Vagina (tissue), 2 donors: ENCODE measurements around the gene ZBTB34. TPM values are rescaled to one million over a fixed set of nuclear protein-coding genes. Genes with fewer than 3 reads are reported as not detected.

Experiments used
- DNase-seq, 2 donors: peaks; one replicate each; pipeline ENCODE4 v3.0.0-alpha.2; 2017; ENCODE audit errors: extremely low spot score in 2 of 2
- H3K27ac ChIP-seq: fragments of 200-600 bp; sonication (generic); one replicate; pipeline ENCODE4 v1.5.1; 2019
- H3K27me3 ChIP-seq: fragments of 200-600 bp; sonication (generic); one replicate; pipeline ENCODE4 v1.5.1; 2019
- H3K36me3 ChIP-seq, 2 donors: fragments of 200-600 bp; sonication (generic); one replicate each; pipeline ENCODE4 v1.5.1; 2017 to 2019
- H3K4me1 ChIP-seq: fragments of 200-600 bp; sonication (generic); one replicate; pipeline ENCODE4 v1.5.1; 2019
- H3K4me3 ChIP-seq, 2 donors: fragments of 200-600 bp; sonication (generic); 1 replicate in 1 of 2; 2 replicates in 1 of 2; pipeline ENCODE4 v1.5.1; 2016 to 2019
- H3K9me3 ChIP-seq: fragments of 200-600 bp; sonication (generic); one replicate; pipeline ENCODE4 v1.5.1; 2019
- POLR2A ChIP-seq, 2 donors: fragments of 450-650 bp; IDR thresholded peaks; one replicate each; pipeline ENCODE4 v1.6.1; 2017; ENCODE audit warnings: antibody characterized with exemption in 2 of 2, mild to moderate bottlenecking in 2 of 2, moderate library complexity in 2 of 2
- POLR2AphosphoS5 ChIP-seq, 2 donors: sonication (generic); formaldehyde crosslinking; IDR thresholded peaks; one replicate each; pipeline ENCODE4 v1.9.0; 2017; ENCODE audit warnings: antibody characterized with exemption in 2 of 2, mild to moderate bottlenecking in 2 of 2, low read depth in 1 of 2; ENCODE audit not compliant: insufficient read depth in 1 of 2
- intact Hi-C: fragments of 100-400 bp; cut with DNase I; formaldehyde crosslinking; loops from one replicate; pipeline ENCODE4 v1.15.1; 2023
- total RNA-seq: library from RNA; depleted of rRNA; stranded (reverse); fragments of >200 nt; gene quantifications from one replicate; pipeline ENCODE4 v1.2.3, GENCODE V29; 2016
- TF ChIP-seq, protein P1 (sequence below), 3 experiments: fragments of 450-650 bp in 2 of 3; fragments of 200-600 bp in 1 of 3; sonication (generic) in 1 of 3; IDR thresholded peaks; one replicate each; pipeline ENCODE4 v1.5.1; 2017 to 2019; ENCODE audit warnings: antibody characterized with exemption in 3 of 3, mild to moderate bottlenecking in 2 of 3, moderate library complexity in 2 of 3

The ZBTB34 gene
- total RNA-seq, 1 donor from 2014 or later = 8.6 TPM

GRCh38 chr9:126861707-126862103 is 1.3 kb downstream of the ZBTB34 start:
- Histone ChIP-seq H3K4me1 (peaks cover 38% of the 10 kb centered on the region), H3K27me3 (no peaks in the 10 kb centered on the region), H3K4me3 (peak overlapping the region; percentile 91 to 92), H3K9me3 (no peaks in the 10 kb centered on the region), H3K27ac (peak overlapping the region; percentile 24), H3K36me3 (peaks cover 0 to 5% of the 10 kb centered on the region in 2 donors)
- TF ChIP-seq POLR2A (IDR thresholded peaks at IDR 0.05) (no peak), POLR2AphosphoS5 (IDR thresholded peaks at IDR 0.05; ENCODE audit: insufficient read depth in 1 of 2, low read depth in 1 of 2) (no peak)
- TF ChIP-seq, protein P1, sequence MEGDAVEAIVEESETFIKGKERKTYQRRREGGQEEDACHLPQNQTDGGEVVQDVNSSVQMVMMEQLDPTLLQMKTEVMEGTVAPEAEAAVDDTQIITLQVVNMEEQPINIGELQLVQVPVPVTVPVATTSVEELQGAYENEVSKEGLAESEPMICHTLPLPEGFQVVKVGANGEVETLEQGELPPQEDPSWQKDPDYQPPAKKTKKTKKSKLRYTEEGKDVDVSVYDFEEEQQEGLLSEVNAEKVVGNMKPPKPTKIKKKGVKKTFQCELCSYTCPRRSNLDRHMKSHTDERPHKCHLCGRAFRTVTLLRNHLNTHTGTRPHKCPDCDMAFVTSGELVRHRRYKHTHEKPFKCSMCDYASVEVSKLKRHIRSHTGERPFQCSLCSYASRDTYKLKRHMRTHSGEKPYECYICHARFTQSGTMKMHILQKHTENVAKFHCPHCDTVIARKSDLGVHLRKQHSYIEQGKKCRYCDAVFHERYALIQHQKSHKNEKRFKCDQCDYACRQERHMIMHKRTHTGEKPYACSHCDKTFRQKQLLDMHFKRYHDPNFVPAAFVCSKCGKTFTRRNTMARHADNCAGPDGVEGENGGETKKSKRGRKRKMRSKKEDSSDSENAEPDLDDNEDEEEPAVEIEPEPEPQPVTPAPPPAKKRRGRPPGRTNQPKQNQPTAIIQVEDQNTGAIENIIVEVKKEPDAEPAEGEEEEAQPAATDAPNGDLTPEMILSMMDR (IDR thresholded peaks at IDR 0.05) = no peak
- intact Hi-C loops = no loop called here
- DNase-seq = no peak

DNA sequence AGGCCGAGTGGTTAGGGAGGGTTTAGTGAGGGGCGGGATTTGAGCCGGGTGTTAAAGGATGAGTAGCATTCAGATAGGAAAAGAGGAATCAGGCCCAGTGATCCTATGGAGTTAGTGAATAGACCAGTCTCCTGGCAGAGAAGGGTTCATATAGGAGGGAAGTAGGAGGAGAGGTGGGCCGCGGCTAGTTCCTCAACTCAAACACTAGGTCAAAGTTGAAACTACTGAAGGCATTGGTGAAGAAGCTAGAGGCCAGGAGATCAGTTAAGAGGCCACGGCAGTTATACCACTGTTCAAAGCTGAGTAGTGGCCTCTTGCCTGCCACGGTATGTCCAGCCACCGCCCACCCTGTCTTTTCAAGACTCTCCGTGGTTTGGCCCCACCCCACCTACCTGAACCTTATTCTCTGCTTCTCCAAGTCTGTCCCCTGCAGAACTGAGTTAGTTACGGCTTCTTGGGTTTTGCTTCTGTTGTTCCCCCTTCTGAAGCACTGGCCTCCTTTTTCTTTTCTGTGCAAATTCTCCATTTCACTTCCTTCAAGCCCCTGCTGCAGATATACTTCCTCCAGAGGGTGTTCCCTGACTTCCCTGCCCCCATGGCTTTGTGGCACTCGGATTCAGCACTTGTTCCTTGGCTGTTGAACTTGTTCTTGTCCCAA is 1.8 kb downstream of the ZBTB34 start:
- Histone ChIP-seq H3K27ac (peak overlapping the region; percentile 24), H3K27me3 (no peaks in the 10 kb centered on the region), H3K9me3 (no peaks in the 10 kb centered on the region), H3K4me3 (peak overlapping the region; percentile 91 to 92), H3K4me1 (peaks cover 38% of the 10 kb centered on the region), H3K36me3 (peaks cover 0 to 5% of the 10 kb centered on the region in 2 donors)
- intact Hi-C loops = no loop called here
- TF ChIP-seq, protein P1 (IDR thresholded peaks at IDR 0.05) = no peak
- TF ChIP-seq POLR2AphosphoS5 (IDR thresholded peaks at IDR 0.05; ENCODE audit: insufficient read depth in 1 of 2, low read depth in 1 of 2) = no peak
- no peak for TF ChIP-seq POLR2A (IDR thresholded peaks at IDR 0.05)
- no peak for DNase-seq

DNA sequence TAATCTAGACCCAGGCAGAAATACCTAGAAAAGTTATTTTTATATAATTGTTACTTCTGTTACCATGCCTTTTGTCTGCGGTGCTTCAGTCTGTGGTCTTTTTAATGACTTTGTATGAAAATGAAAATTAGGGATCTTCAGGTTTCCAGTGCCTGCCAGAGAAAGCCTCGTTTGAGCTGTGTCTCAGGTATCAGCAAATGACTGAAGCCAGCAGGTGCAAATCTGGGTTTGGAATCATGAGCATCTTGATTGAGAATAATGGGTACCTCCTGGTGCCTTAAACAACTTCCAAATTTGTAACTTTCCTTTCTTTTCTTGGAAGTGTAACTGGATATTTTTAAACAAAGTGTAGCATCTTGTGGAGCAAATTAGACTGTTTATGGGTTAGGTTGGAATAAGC is 4.3 kb downstream of the ZBTB34 start:
- intact Hi-C loops = no loop called here
- Histone ChIP-seq H3K9me3 (no peaks in the 10 kb centered on the region), H3K4me3 (no peak overlapping the region), H3K27ac (no peak overlapping the region), H3K27me3 (no peaks in the 10 kb centered on the region), H3K36me3 (peaks cover 0 to 5% of the 10 kb centered on the region in 2 donors), H3K4me1 (peaks cover 45% of the 10 kb centered on the region)
- no peak for DNase-seq
- TF ChIP-seq POLR2AphosphoS5 (IDR thresholded peaks at IDR 0.05; ENCODE audit: insufficient read depth in 1 of 2, low read depth in 1 of 2) (no peak), POLR2A (IDR thresholded peaks at IDR 0.05) (no peak)
- TF ChIP-seq, protein P1 (IDR thresholded peaks at IDR 0.05) = no peak

DNA sequence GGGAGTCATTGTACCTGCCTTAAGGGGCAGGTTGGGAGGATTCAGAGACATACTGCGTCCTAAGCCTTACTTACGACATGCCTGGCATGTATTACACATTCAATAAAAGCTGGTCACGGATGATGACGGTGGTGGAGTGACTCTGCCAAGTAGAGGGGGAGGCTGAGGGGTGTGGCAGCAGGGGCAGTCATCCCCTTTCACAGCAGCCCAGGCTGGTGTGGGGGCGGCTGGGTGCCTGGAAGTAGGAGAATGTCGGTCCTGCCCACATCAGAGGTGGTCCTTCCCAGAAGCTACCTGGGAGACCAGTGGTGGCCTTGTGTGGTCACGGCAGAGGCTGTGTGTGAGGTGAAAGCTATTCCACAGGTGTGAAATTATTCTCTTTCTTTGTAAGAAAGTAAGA is 8.9 kb downstream of the ZBTB34 start:
- TF ChIP-seq POLR2A (IDR thresholded peaks at IDR 0.05) = no peak
- TF ChIP-seq, protein P1 (IDR thresholded peaks at IDR 0.05) = no peak
- no peak for TF ChIP-seq POLR2AphosphoS5 (IDR thresholded peaks at IDR 0.05; ENCODE audit: insufficient read depth in 1 of 2, low read depth in 1 of 2)
- no peak overlapping the region for H3K4me3 ChIP-seq
- no peak overlapping the region for H3K27ac ChIP-seq
- peaks cover 13% of the 10 kb centered on the region for H3K4me1 ChIP-seq
- DNase-seq = no peak
- no peaks in the 10 kb centered on the region for H3K27me3 ChIP-seq
- H3K9me3 ChIP-seq = no peaks in the 10 kb centered on the region
- peaks cover 0 to 5% of the 10 kb centered on the region in 2 donors for H3K36me3 ChIP-seq
- intact Hi-C loops = no loop called here

- intact Hi-C loops = no loop called here
- no peak for TF ChIP-seq POLR2AphosphoS5 (IDR thresholded peaks at IDR 0.05; ENCODE audit: insufficient read depth in 1 of 2, low read depth in 1 of 2)
- no peak for TF ChIP-seq POLR2A (IDR thresholded peaks at IDR 0.05)
- TF ChIP-seq, protein P1 (IDR thresholded peaks at IDR 0.05) = no peak
- Histone ChIP-seq H3K27me3 (no peaks in the 10 kb centered on the region), H3K4me3 (no peak overlapping the region), H3K9me3 (no peaks in the 10 kb centered on the region), H3K36me3 (no peaks in the 10 kb centered on the region), H3K27ac (no peak overlapping the region), H3K4me1 (peaks cover 13% of the 10 kb centered on the region)
- DNase-seq = no peak
Measured at GRCh38 chr9:126872516-126872915, 12.1 kb downstream of the ZBTB34 start.
